Activated naive CD4-positive, alpha-beta T cell treated with anti-CD3 and anti-CD28 coated beads, Interleukin-2, amount 10 ng/mL, durations not matched to agents 7 days and 5 days (primary cell): ENCODE measurements around the gene PTPN22.

Experiments
- CTCF ChIA-PET: fragments of 350-600 bp; sonication (Branson Sonifier 250); formaldehyde crosslinking; loops from one replicate; lab custom pipeline; 2021; ENCODE audit warnings: antibody characterized with exemption; lab: Charles Lee
- DNase-seq: peaks from one replicate; pipeline ENCODE4 v3.0.0-alpha.2; 2020
- H3K27ac Mint-ChIP-seq: one replicate; pipeline ENCODE4 v1.8.0; 2021; ENCODE audit warnings: mild to moderate bottlenecking, moderate library complexity, mixed read lengths
- H3K27me3 Mint-ChIP-seq: one replicate; pipeline ENCODE4 v1.8.0; 2021; ENCODE audit warnings: mild to moderate bottlenecking, mixed read lengths
- H3K36me3 Mint-ChIP-seq: one replicate; pipeline ENCODE4 v1.8.0; 2021; ENCODE audit warnings: mixed read lengths
- H3K4me1 Mint-ChIP-seq: one replicate; pipeline ENCODE4 v1.8.0; 2021; ENCODE audit warnings: mixed read lengths
- H3K4me3 Mint-ChIP-seq: one replicate; pipeline ENCODE4 v1.8.0; 2021; ENCODE audit warnings: mild to moderate bottlenecking, moderate library complexity, mixed read lengths
- H3K9me3 Mint-ChIP-seq: one replicate; pipeline ENCODE4 v1.8.0; 2021; ENCODE audit warnings: mixed read lengths

PTPN22 gene

DNA sequence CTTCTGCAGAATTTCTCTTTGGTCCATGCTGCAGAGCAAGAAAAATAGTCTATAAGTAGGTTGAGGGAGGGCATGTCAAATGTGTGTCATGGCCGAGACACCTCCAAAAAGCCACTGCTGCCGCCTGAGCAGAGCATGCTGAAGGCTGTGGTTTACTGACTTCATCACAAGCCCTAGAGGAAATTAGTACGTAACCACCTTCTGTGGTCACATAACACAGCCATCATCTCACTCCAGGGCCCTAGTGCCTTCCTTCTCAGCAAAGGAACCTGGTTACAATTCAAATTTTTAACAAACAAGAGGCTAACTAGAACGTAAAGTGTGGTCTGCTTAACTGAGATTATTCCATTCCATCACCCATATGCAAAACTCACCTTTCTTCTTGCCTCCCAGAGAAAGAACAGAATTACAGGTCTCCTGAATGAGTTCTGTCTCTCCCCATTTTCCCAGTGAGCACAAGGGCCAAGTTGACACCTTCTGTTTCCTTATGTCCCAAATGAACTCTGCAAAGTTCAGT, at the start of gene PTPN22:
Gene PTPN22 (minus strand): TSS at position 116 of the 517 bp plus-strand sequence.
- CTCF ChIA-PET: interaction anchor here (1.1 kb wide), 1 partner anchor 32 kb away, joined by 11 read pairs; the partner anchor contains the start of gene AP4B1
- DNase-seq: peak; percentile 88

DNA sequence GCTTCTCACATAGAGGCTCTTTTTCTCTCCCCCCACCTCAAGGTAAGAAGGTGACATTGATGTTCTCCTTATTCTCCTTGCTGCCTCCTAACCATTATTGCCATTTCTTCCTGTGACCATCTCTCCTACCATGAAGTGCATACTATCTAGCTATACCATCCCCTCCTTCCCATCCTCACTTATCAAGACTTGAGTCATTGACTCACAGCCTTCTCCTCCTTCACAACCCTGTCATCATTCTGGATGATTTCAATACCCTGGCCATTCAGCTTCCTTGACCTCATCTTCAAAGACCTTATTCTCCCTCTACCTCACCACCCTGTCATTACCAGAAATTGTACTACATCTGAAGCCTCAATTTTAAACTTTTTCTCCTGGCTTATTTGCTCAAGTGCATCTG, 46.7 kb upstream of the PTPN22 start:
- H3K4me3 Mint-ChIP-seq: no peak overlapping the region
- peaks cover 11% of the 10 kb centered on the region for H3K36me3 Mint-ChIP-seq
- DNase-seq: no peak
- peaks cover 11% of the 10 kb centered on the region for H3K27me3 Mint-ChIP-seq
- H3K27ac Mint-ChIP-seq: no peak overlapping the region
- CTCF ChIA-PET: interaction anchor here (1.0 kb wide), 1 partner anchor 639 kb away, joined by 3 read pairs; no protein-coding TSS in a partner anchor
- H3K4me1 Mint-ChIP-seq: peaks cover 2% of the 10 kb centered on the region
- no peaks in the 10 kb centered on the region for H3K9me3 Mint-ChIP-seq

More for the DNA sequence above, at the start of gene PTPN22:
- peaks cover 80% of the 10 kb centered on the region for H3K4me1 Mint-ChIP-seq
- H3K4me3 Mint-ChIP-seq: peak within 1 kb of the TSS; percentile 87
- no peaks in the 10 kb centered on the region for H3K27me3 Mint-ChIP-seq
- H3K9me3 Mint-ChIP-seq: no peaks in the 10 kb centered on the region
- peaks cover 29% of the 10 kb centered on the region for H3K36me3 Mint-ChIP-seq
- H3K27ac Mint-ChIP-seq: peak within 1 kb of the TSS; percentile 95

DNA sequence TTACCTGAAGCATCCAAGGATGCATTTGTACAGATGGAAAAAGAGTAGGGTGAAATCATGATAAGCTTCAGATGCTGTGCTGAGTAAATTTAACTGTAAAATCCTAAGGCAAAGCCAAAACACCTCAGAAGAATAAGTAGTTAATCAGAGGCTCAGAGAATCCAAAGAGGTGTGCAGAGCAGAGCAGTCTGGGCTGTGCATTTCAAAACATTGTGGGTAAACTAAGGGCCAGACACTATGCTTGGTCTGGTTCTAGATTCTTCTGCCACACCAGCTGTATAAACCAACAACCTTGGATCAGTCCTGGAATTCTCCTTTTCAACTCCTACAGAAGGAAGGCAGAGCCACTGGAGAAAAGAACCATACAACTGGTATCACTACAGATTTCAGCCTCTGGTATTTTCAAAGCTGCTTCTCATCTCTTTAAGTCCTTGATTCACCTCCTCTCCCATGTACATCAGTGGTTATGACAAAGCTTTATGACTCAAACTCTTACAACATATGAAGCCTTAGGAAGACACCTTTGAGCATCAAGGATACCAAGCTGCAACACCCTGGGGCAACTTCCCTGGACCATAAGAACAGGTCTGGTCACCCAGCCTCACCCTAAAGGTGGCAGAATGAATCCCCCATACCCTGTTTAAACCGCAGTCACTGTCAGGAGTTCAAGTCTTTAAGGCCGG, 46.0 kb upstream of the PTPN22 start:
- no peak for DNase-seq
- no peaks in the 10 kb centered on the region for H3K9me3 Mint-ChIP-seq
- H3K27ac Mint-ChIP-seq: no peak overlapping the region
- CTCF ChIA-PET: interaction anchor here (1.0 kb wide), 1 partner anchor 640 kb away, joined by 3 read pairs; no protein-coding TSS in a partner anchor
- peaks cover 5% of the 10 kb centered on the region for H3K27me3 Mint-ChIP-seq
- peaks cover 14% of the 10 kb centered on the region for H3K36me3 Mint-ChIP-seq
- no peak overlapping the region for H3K4me3 Mint-ChIP-seq
- peaks cover 2% of the 10 kb centered on the region for H3K4me1 Mint-ChIP-seq

DNA sequence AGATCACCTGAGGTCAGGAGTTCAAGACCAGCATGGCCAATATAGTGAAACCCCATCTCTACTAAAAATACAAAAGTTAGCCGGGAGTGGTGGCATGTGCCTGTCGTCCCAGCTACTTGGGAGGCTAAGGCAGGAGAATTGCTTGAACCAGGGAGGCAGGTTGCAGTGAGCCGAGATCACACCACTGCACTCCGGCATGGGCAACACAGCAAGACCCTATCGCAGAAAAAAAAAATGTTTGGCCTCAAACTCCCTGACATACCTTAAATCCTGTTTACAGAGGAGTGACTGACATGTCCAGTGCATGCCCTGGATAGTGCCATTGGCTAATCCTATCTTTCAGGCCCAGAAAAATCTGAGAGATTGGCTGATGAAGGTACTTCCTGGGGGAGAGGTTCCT, 45.5 kb upstream of the PTPN22 start:
- DNase-seq: no peak
- Mint-ChIP-seq H3K4me1 (peaks cover 2% of the 10 kb centered on the region), H3K36me3 (peaks cover 15% of the 10 kb centered on the region), H3K27me3 (peaks cover 2% of the 10 kb centered on the region), H3K4me3 (no peak overlapping the region), H3K27ac (no peak overlapping the region), H3K9me3 (no peaks in the 10 kb centered on the region)
- CTCF ChIA-PET: interaction anchor here (0.9 kb wide), 1 partner anchor 16 kb away, joined by 3 read pairs; no protein-coding TSS in a partner anchor

DNA sequence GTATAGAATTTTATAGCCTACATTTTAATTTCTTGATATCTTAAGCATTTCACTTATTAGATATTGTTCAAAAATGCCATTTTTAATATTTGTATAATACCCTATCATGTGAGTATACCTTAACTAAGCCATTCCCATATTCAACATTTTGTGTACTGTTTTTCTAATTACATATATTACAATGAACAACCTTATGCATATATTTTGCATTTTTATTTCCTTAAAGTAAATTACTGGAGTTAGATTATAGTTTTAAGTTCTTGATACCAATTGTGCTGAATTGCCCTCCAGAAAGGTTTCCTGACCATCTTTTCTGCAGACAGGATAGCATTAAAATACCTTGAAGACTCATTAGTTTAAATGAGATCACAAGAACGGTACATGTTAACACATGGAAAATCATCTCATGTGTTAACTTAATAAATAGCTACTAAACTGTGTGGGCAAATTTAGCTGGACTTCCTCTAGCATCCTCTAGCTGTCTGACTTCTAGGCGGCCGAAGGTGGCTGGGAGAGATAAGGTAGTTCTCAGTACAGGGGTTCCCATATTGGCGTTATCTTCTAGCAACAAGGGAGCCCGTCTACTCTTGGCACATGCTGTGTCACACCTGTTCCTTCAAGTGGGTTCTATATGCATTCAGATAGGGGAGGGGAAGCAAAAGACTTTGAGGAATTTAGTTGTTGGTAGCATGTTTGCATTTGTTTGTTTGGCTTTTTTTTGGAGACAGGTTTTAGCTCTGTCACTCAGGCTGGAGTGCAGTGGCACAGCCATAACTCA, 42.6 kb upstream of the PTPN22 start:
- Mint-ChIP-seq H3K9me3 (no peaks in the 10 kb centered on the region), H3K4me3 (no peak overlapping the region), H3K4me1 (peaks cover 13% of the 10 kb centered on the region), H3K27ac (no peak overlapping the region), H3K36me3 (peaks cover 34% of the 10 kb centered on the region), H3K27me3 (no peaks in the 10 kb centered on the region)
- no peak for DNase-seq
- CTCF ChIA-PET: no interaction called here

DNA sequence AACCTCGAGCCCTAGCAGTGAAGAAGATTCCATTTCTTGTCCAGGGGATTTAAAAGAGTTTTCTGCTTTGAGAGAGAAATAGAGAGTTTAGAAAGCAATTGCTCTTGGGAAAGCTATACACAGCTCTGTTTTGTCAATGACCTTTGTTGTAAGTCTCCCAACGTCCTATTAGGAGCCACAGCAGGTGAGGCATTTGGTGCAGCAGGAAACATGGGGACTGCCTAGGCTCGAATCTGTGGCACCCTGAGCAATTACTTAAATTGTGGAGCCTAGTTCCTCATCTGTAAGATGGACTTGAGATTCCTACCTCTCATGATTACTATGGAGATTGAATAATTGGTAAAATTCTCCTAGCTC, 41.8 kb upstream of the PTPN22 start:
- no peaks in the 10 kb centered on the region for H3K27me3 Mint-ChIP-seq
- no peaks in the 10 kb centered on the region for H3K9me3 Mint-ChIP-seq
- no peak overlapping the region for H3K4me3 Mint-ChIP-seq
- H3K36me3 Mint-ChIP-seq: peaks cover 37% of the 10 kb centered on the region
- no peak overlapping the region for H3K27ac Mint-ChIP-seq
- no peak for DNase-seq
- H3K4me1 Mint-ChIP-seq: peaks cover 18% of the 10 kb centered on the region
- CTCF ChIA-PET: no interaction called here

DNA sequence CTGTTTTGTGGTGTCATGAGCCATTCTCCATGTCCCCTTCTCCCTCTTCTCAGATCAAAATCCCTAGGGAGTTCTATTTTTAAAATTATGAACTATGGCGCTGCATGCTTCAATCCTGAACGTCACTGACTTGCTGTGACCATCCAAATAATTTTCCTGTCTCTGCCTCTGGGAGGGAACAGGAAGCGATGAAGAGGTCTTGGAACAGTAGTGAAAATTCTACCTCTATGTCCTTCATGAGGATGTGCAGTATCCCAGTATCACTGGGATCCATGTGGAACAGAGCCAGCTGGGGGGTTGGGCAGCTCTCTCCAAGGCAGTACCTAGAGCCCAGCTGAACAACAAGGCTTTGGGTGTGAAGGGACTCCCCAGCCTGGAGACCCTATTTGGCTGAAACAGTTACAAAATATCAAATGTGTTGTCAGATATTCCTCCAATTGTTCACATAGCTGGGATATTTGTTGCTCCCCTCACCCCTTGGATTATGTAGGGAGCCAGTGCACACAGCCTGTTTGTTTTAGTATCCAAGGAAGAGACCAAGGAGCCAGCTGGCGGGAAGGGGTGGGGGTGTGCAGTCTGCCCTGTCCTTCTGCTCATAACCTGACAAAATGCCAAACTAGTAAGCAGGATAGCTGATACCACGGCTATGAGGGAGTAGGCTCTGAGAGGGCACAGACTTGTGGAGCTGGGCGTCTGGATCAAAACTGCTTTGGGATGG, 41.2 kb upstream of the PTPN22 start:
- no peaks in the 10 kb centered on the region for H3K9me3 Mint-ChIP-seq
- peaks cover 42% of the 10 kb centered on the region for H3K36me3 Mint-ChIP-seq
- DNase-seq: no peak
- peaks cover 23% of the 10 kb centered on the region for H3K4me1 Mint-ChIP-seq
- no peak overlapping the region for H3K27ac Mint-ChIP-seq
- no peaks in the 10 kb centered on the region for H3K27me3 Mint-ChIP-seq
- CTCF ChIA-PET: interaction anchor here (0.5 kb wide), 1 partner anchor 30 kb away, joined by 3 read pairs; no protein-coding TSS in a partner anchor
- H3K4me3 Mint-ChIP-seq: no peak overlapping the region

DNA sequence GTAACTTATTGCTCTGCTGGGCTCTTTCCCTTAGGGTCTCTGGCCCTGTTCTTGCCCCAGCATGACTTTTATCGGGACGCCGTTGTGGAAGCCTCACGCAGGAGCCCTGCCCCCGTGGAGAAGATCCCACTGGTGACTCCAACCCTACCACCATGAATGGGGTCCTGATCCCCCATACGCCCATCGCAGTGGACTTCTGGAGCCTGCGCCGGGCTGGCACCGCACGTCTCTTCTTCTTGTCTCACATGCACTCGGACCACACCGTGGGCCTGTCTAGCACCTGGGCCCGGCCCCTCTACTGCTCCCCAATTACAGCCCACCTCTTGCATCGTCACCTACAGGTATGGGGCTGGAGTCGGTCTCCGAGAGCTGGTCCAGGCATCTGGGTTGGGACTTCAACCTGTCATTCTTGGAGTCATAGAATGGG, 33.9 kb upstream of the PTPN22 start:
- peak overlapping the region; percentile 86 for H3K4me3 Mint-ChIP-seq
- H3K27ac Mint-ChIP-seq: peak overlapping the region; percentile 96
- peaks cover 46% of the 10 kb centered on the region for H3K36me3 Mint-ChIP-seq
- peaks cover 68% of the 10 kb centered on the region for H3K4me1 Mint-ChIP-seq
- no peaks in the 10 kb centered on the region for H3K27me3 Mint-ChIP-seq
- no peaks in the 10 kb centered on the region for H3K9me3 Mint-ChIP-seq
- DNase-seq: peak; percentile 46
- CTCF ChIA-PET: interaction anchor here (1.1 to 3.8 kb wide), 5 partner anchors 10 to 70 kb away, joined by 3 to 32 read pairs (median 4); partner anchors contain the start of gene HIPK1

DNA sequence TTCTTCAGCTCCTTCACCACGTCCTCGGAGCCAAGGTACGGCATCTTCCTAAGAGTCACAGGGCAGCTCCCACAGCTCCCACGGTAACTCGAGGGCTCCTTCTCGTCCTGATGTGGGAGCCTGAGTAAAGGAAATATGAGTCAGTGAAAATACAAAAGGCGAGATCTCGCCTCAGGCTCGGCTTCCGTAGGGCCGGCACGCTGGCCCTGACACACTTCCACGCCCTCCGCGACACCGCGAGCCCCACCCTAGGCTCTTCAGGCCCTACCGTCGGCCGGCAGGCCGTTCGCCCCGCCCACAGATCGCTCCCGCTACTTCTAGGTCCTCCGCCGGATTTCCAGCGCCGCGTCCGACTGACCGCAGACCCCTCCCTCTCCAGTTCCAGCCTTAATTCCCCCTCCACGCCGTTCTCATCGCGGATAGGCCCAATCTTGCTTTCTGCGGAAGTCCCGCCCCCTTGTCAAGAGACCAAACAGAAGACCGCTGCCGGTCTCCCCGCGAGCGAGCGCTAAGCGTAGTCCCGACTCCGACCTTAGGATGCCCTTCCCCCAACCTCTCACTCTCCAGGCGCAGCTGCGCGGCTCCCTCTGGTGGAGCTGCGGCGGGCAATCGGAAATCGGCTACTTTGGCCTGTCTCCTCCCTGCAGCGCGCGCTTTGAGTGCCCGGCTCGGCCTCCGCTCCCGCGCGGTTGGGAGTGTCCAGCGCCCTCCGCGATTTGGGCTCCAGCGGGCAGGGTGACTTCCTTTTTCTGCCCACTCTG, 33.3 kb upstream of the PTPN22 start, which contains the start of the genes AP4B1 and DCLRE1B:
Gene AP4B1 (minus strand): TSS at position 126 of the 761 bp plus-strand sequence. CDS start 82 bp downstream, at position 44.
Gene DCLRE1B (plus strand): TSS at position 653 of the 761 bp plus-strand sequence. CDS start 261 bp downstream, outside the sequence.
- Mint-ChIP-seq H3K27ac (peak within 1 kb of the TSS; percentile 96), H3K36me3 (peaks cover 47% of the 10 kb centered on the region), H3K4me1 (peaks cover 64% of the 10 kb centered on the region), H3K9me3 (no peaks in the 10 kb centered on the region), H3K27me3 (no peaks in the 10 kb centered on the region), H3K4me3 (peak within 1 kb of the TSS; percentile 86)
- peak; percentile 99 for DNase-seq
- CTCF ChIA-PET: interaction anchor here (1.0 to 3.8 kb wide), 11 partner anchors 25 to 69 kb away, joined by 3 to 32 read pairs (median 8); partner anchors contain the start of gene HIPK1

DNA sequence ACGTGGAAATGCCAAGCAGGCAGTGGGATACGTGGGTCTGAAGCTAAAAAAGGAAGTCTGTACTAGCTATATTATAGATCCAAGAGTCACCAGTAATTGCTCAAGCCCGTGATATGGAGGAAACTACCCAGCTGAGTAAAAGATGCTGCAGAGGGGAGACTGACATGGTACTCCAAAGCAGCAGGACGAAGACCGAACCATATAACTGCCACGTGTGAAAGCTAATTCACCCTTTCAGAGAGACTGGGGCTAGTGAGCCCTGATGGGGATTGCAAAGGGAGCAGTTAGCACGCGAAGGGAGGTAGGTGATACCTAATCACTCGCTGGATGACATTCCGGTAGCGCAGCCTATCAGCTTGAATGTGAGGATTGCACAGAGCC, 32.8 kb upstream of the PTPN22 start:
- H3K4me1 Mint-ChIP-seq: peaks cover 69% of the 10 kb centered on the region
- H3K4me3 Mint-ChIP-seq: peak overlapping the region; percentile 86
- DNase-seq: peak; percentile 76
- H3K27me3 Mint-ChIP-seq: no peaks in the 10 kb centered on the region
- CTCF ChIA-PET: interaction anchor here (0.8 to 3.8 kb wide), 12 partner anchors 24 to 71 kb away, joined by 3 to 32 read pairs (median 8); partner anchors contain the start of gene HIPK1
- H3K36me3 Mint-ChIP-seq: peaks cover 53% of the 10 kb centered on the region
- H3K27ac Mint-ChIP-seq: peak overlapping the region; percentile 96
- H3K9me3 Mint-ChIP-seq: no peaks in the 10 kb centered on the region

DNA sequence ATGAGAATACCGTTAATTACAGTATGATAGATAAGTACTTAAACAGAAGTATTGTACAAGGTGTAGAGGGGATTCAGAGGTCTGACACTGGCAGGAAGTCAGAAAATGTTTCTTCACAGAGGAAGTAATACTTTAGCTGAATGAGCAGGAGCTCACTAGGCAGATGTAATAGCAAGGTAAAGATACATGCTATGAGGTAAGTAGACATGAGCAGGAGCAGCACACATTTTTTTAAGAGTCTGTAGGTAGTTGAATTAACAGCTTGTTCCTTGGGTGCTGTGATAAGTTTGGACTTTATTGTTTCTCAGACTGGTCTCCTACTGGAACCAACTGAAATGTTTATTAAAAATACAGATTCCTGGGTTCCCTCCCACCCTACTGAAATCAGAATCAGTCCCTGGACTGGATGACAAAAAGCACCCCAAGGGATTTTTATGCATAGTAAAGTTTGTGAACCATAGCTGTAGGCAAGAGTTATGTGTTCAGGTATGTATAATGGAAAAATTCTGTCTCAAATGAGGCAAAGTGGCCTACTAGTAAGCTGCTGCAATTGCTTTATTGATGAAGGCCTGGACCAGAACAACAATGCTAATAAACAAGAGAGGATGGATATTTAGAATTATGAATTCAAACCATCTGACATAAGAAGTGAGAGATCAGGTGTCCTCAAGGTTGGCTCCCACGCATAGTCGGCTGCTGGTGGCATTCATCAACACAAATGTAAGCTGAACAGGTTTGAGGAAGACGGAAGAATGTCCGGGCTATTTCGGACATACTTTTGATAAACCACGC, 32.2 kb upstream of the PTPN22 start:
- CTCF ChIA-PET: interaction anchor here (0.8 to 3.8 kb wide), 12 partner anchors 24 to 70 kb away, joined by 3 to 32 read pairs (median 8); partner anchors contain the start of gene HIPK1
- DNase-seq: no peak
- H3K36me3 Mint-ChIP-seq: peaks cover 56% of the 10 kb centered on the region
- peak overlapping the region; percentile 86 for H3K4me3 Mint-ChIP-seq
- peaks cover 71% of the 10 kb centered on the region for H3K4me1 Mint-ChIP-seq
- H3K9me3 Mint-ChIP-seq: no peaks in the 10 kb centered on the region
- H3K27ac Mint-ChIP-seq: peak overlapping the region; percentile 96
- H3K27me3 Mint-ChIP-seq: no peaks in the 10 kb centered on the region

DNA sequence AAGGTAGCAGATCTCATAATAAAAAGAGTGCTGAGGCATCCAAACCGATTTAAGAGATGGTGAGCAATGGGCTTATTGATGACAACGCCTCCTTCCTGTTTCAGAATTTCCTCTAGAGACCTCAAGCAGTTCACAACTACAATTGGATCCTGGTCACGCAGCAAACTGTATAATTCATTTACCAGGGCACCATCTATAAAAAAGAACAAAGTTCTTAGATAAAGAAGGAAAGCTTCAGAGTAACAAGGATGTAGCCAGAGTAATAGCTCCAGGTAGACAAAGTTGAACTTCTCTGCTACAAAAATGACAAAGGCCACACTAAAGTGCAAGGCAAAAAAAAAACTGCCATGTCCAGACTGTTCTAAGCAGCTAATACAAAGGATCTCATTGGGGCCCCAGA, 29.7 kb upstream of the PTPN22 start:
- Mint-ChIP-seq H3K27ac (peak overlapping the region; percentile 3), H3K4me1 (peaks cover 56% of the 10 kb centered on the region), H3K4me3 (no peak overlapping the region), H3K9me3 (no peaks in the 10 kb centered on the region), H3K27me3 (no peaks in the 10 kb centered on the region), H3K36me3 (peaks cover 68% of the 10 kb centered on the region)
- CTCF ChIA-PET: interaction anchor here (1.1 kb wide), 1 partner anchor 31 kb away, joined by 4 read pairs; no protein-coding TSS in a partner anchor
- no peak for DNase-seq
